ENCODE data around the gene RNF43. TPM values are rescaled to one million over a fixed set of nuclear protein-coding genes. Genes with fewer than 3 reads are reported as not detected.
A peak's percentile ranks its signal among the peaks of the same experiment; 100 is the strongest.

RNF43 gene
- total RNA-seq, 2 experiments from 2014 or later: 0.34 to 1.1 TPM

- no peak for DNase-seq
- Mint-ChIP-seq H3K27ac (no peak overlapping the region), H3K27me3 (no peaks in the 10 kb centered on the region), H3K9me3 (no peaks in the 10 kb centered on the region), H3K4me3 (no peak overlapping the region), H3K4me1 (ENCODE audit: low read depth) (peaks cover 6% of the 10 kb centered on the region), H3K36me3 (ENCODE audit: low read depth) (no peaks in the 10 kb centered on the region)
- ChIA-PET POLR2A (no interaction called here), CTCF (interaction anchor here (1.0 kb wide), 1 partner anchor 17 kb away, joined by 3 read pairs; no protein-coding TSS in a partner anchor)
- TF ChIP-seq CTCF (IDR thresholded peaks at IDR 0.05): no peak
- ATAC-seq: no peak
- intact Hi-C loops (cut with micrococcal nuclease): no loop called here
Measured at GRCh38 chr17:58391302-58391984, 25.9 kb downstream of the RNF43 start.

GRCh38 chr17:58390884-58391283, 26.4 kb downstream of the RNF43 start:
- Mint-ChIP-seq H3K4me3 (no peak overlapping the region), H3K36me3 (ENCODE audit: low read depth) (no peaks in the 10 kb centered on the region), H3K27ac (no peak overlapping the region), H3K27me3 (no peaks in the 10 kb centered on the region), H3K9me3 (no peaks in the 10 kb centered on the region), H3K4me1 (ENCODE audit: low read depth) (peaks cover 6% of the 10 kb centered on the region)
- intact Hi-C loops (cut with micrococcal nuclease): no loop called here
- ChIA-PET POLR2A (no interaction called here), CTCF (interaction anchor here (1.1 to 2.2 kb wide), 3 partner anchors 9 to 73 kb away, joined by 3 to 5 read pairs (median 4); no protein-coding TSS in a partner anchor)
- DNase-seq: no peak
- TF ChIP-seq CTCF (IDR thresholded peaks at IDR 0.05): no peak
- ATAC-seq: no peak

- no peak for ATAC-seq
- Mint-ChIP-seq H3K4me1 (ENCODE audit: low read depth) (peaks cover 6% of the 10 kb centered on the region), H3K36me3 (ENCODE audit: low read depth) (no peaks in the 10 kb centered on the region), H3K27ac (no peak overlapping the region), H3K27me3 (no peaks in the 10 kb centered on the region), H3K9me3 (no peaks in the 10 kb centered on the region), H3K4me3 (no peak overlapping the region)
- no peak for DNase-seq
- no peak for TF ChIP-seq CTCF (IDR thresholded peaks at IDR 0.05)
- intact Hi-C loops (cut with micrococcal nuclease): no loop called here
- ChIA-PET POLR2A (interaction anchor here (0.9 to 2.2 kb wide), 3 partner anchors 17 to 243 kb away, joined by 3 to 6 read pairs (median 3); partner anchors contain the start of gene SUPT4H1), CTCF (interaction anchor here (1.0 to 2.2 kb wide), 7 partner anchors 12 to 84 kb away, joined by 3 to 9 read pairs (median 3); partner anchors contain the start of gene RNF43)
Measured at GRCh38 chr17:58388302-58389190, 28.8 kb downstream of the RNF43 start.

- Mint-ChIP-seq H3K9me3 (no peaks in the 10 kb centered on the region), H3K27me3 (no peaks in the 10 kb centered on the region), H3K36me3 (ENCODE audit: low read depth) (no peaks in the 10 kb centered on the region), H3K27ac (no peak overlapping the region), H3K4me3 (no peak overlapping the region), H3K4me1 (ENCODE audit: low read depth) (peaks cover 9% of the 10 kb centered on the region)
- POLR2A ChIA-PET: no interaction called here
- intact Hi-C loops (cut with micrococcal nuclease): no loop called here
- ATAC-seq: peak; percentile 76
- CTCF ChIA-PET: interaction anchor here (1.6 kb wide), 1 partner anchor 71 kb away, joined by 9 read pairs; no protein-coding TSS in a partner anchor
- DNase-seq: peak; percentile 50
- TF ChIP-seq CTCF (IDR thresholded peaks at IDR 0.05): no peak
Measured at GRCh38 chr17:58387834-58388233, 29.5 kb downstream of the RNF43 start.
